GM18867 (cell line): ENCODE results near the gene PAQR7.
A peak's percentile ranks its signal among the peaks of the same experiment; 100 is the strongest.

Source experiments
- ATAC-seq: cut with Tn5 transposase; IDR thresholded peaks from one replicate; pipeline ENCODE4 v1.9.1; 2021; ENCODE audit warnings: mild to moderate bottlenecking, moderate library complexity; ENCODE audit not compliant: unreplicated experiment

PAQR7 gene

GRCh38 chr1:25874635-25875153 is 814 bp downstream of the PAQR7 start:
- ATAC-seq, result no peak

- ATAC-seq, result no peak
Observed at GRCh38 chr1:25874209-25874608, 1.3 kb downstream of the PAQR7 start.

GRCh38 chr1:25873120-25873519 is 2.4 kb downstream of the PAQR7 start:
- ATAC-seq, result no peak

- ATAC-seq, result no peak
Observed at GRCh38 chr1:25872713-25873112, 2.8 kb downstream of the PAQR7 start.

- ATAC-seq, result no peak
Observed at GRCh38 chr1:25871704-25872494, 3.6 kb downstream of the PAQR7 start.

- no peak for ATAC-seq
Observed at GRCh38 chr1:25871086-25871703, 4.3 kb downstream of the PAQR7 start.

GRCh38 chr1:25870614-25871013 is 4.9 kb downstream of the PAQR7 start:
- ATAC-seq, result no peak

- no peak for ATAC-seq
Observed at GRCh38 chr1:25869909-25870606, 5.5 kb downstream of the PAQR7 start.

GRCh38 chr1:25867210-25867991 is 8.1 kb downstream of the PAQR7 start:
- ATAC-seq, result no peak

GRCh38 chr1:25866288-25866687 is 9.2 kb downstream of the PAQR7 start:
- ATAC-seq, result no peak

GRCh38 chr1:25864434-25864833 is 11.1 kb downstream of the PAQR7 start:
- no peak for ATAC-seq

GRCh38 chr1:25863486-25864262 is 11.8 kb downstream of the PAQR7 start:
- no peak for ATAC-seq

GRCh38 chr1:25862785-25863485 is 12.6 kb downstream of the PAQR7 start:
- no peak for ATAC-seq

- no peak for ATAC-seq
Observed at GRCh38 chr1:25861316-25862286, 13.9 kb downstream of the PAQR7 start.

- ATAC-seq, result peak; percentile 92
Observed at GRCh38 chr1:25858906-25859789, 16.4 kb downstream of the PAQR7 start, which contains the start of gene AUNIP. TSS of gene AUNIP (minus strand) at chr1:25859457. CDS start at chr1:25859357, 100 bp downstream.

GRCh38 chr1:25858494-25858893 is 17.0 kb downstream of the PAQR7 start:
- ATAC-seq, result no peak

- no peak for ATAC-seq
Observed at GRCh38 chr1:25856856-25857255, 18.7 kb downstream of the PAQR7 start.
